ENCODE data around the gene GPR158.

The GPR158 gene

GRCh38 chr10:25294032-25294926 lies 119.5 kb downstream of the GPR158 start:
- Histone ChIP-seq H3K4me1 (ENCODE audit: control insufficient read depth, low read length) (no peaks in the 10 kb centered on the region), H3K79me2 (ENCODE audit: control insufficient read depth, low read length) (no peaks in the 10 kb centered on the region), H3K27me3 (ENCODE audit: control insufficient read depth, low read length) (no peaks in the 10 kb centered on the region), H3K9me2 (replicated peaks; ENCODE audit: control insufficient read depth, low read length) (no peaks in the 10 kb centered on the region), H3K9me3 (ENCODE audit: control insufficient read depth, insufficient read depth, low read length) (no peaks in the 10 kb centered on the region), H4K20me1 (ENCODE audit: control insufficient read depth, insufficient read depth, low read depth, low read length) (no peaks in the 10 kb centered on the region), H3K27ac (ENCODE audit: low read depth, low read length) (no peak overlapping the region), H3K4me2 (ENCODE audit: low read length) (no peak overlapping the region), H3F3A (ENCODE audit: control insufficient read depth, insufficient read depth) (no peaks in the 10 kb centered on the region), H3K4me3 (ENCODE audit: low read length) (no peak overlapping the region), H3K36me3 (ENCODE audit: control insufficient read depth, low read length) (no peaks in the 10 kb centered on the region)
- TF ChIP-seq EZH2phosphoT487 (IDR thresholded peaks at IDR 0.05; ENCODE audit: borderline replicate concordance, low read length) (no peak), CTCF (IDR thresholded peaks at IDR 0.05; ENCODE audit: low read depth, low read length, poor library complexity, severe bottlenecking) (no peak)

GRCh38 chr10:25296324-25296723 lies 121.5 kb downstream of the GPR158 start:
- no peak for TF ChIP-seq CTCF (IDR thresholded peaks at IDR 0.05; ENCODE audit: low read depth, low read length, poor library complexity, severe bottlenecking)
- no peak for TF ChIP-seq EZH2phosphoT487 (IDR thresholded peaks at IDR 0.05; ENCODE audit: borderline replicate concordance, low read length)
- no peaks in the 10 kb centered on the region for H3K9me3 ChIP-seq (ENCODE audit: control insufficient read depth, insufficient read depth, low read length)
- H3K4me2 ChIP-seq (ENCODE audit: low read length) = no peak overlapping the region
- no peaks in the 10 kb centered on the region for H3K9me2 ChIP-seq (replicated peaks; ENCODE audit: control insufficient read depth, low read length)
- H4K20me1 ChIP-seq (ENCODE audit: control insufficient read depth, insufficient read depth, low read depth, low read length) = no peaks in the 10 kb centered on the region
- no peak overlapping the region for H3K4me3 ChIP-seq (ENCODE audit: low read length)
- H3K27me3 ChIP-seq (ENCODE audit: control insufficient read depth, low read length) = no peaks in the 10 kb centered on the region
- no peaks in the 10 kb centered on the region for H3F3A ChIP-seq (ENCODE audit: control insufficient read depth, insufficient read depth)
- H3K27ac ChIP-seq (ENCODE audit: low read depth, low read length) = no peak overlapping the region
- no peaks in the 10 kb centered on the region for H3K36me3 ChIP-seq (ENCODE audit: control insufficient read depth, low read length)
- no peaks in the 10 kb centered on the region for H3K79me2 ChIP-seq (ENCODE audit: control insufficient read depth, low read length)
- H3K4me1 ChIP-seq (ENCODE audit: control insufficient read depth, low read length) = no peaks in the 10 kb centered on the region

GRCh38 chr10:25297466-25297865 lies 122.7 kb downstream of the GPR158 start:
- Histone ChIP-seq H4K20me1 (ENCODE audit: control insufficient read depth, insufficient read depth, low read depth, low read length) (no peaks in the 10 kb centered on the region), H3K4me1 (ENCODE audit: control insufficient read depth, low read length) (no peaks in the 10 kb centered on the region), H3K4me2 (ENCODE audit: low read length) (no peak overlapping the region), H3K27ac (ENCODE audit: low read depth, low read length) (no peak overlapping the region), H3K27me3 (ENCODE audit: control insufficient read depth, low read length) (no peaks in the 10 kb centered on the region), H3K4me3 (ENCODE audit: low read length) (no peak overlapping the region), H3F3A (ENCODE audit: control insufficient read depth, insufficient read depth) (no peaks in the 10 kb centered on the region), H3K79me2 (ENCODE audit: control insufficient read depth, low read length) (no peaks in the 10 kb centered on the region), H3K36me3 (ENCODE audit: control insufficient read depth, low read length) (no peaks in the 10 kb centered on the region), H3K9me3 (ENCODE audit: control insufficient read depth, insufficient read depth, low read length) (no peaks in the 10 kb centered on the region), H3K9me2 (replicated peaks; ENCODE audit: control insufficient read depth, low read length) (no peaks in the 10 kb centered on the region)
- no peak for TF ChIP-seq EZH2phosphoT487 (IDR thresholded peaks at IDR 0.05; ENCODE audit: borderline replicate concordance, low read length)
- no peak for TF ChIP-seq CTCF (IDR thresholded peaks at IDR 0.05; ENCODE audit: low read depth, low read length, poor library complexity, severe bottlenecking)
